Midbrain (tissue), 1 donor: ENCODE measurements around the gene PHC1.
A peak's percentile ranks its signal among the peaks of the same experiment; 100 is the strongest.
"Not testable (repeated sequence)": the region's sequence is repeated elsewhere in the genome, so short reads cannot be mapped to it uniquely, and the experiment has no call there.

Experiments used
- DNase-seq: peaks from one replicate; lab custom pipeline; 2025; lab: John Stamatoyannopoulos, UW

The PHC1 gene

DNA sequence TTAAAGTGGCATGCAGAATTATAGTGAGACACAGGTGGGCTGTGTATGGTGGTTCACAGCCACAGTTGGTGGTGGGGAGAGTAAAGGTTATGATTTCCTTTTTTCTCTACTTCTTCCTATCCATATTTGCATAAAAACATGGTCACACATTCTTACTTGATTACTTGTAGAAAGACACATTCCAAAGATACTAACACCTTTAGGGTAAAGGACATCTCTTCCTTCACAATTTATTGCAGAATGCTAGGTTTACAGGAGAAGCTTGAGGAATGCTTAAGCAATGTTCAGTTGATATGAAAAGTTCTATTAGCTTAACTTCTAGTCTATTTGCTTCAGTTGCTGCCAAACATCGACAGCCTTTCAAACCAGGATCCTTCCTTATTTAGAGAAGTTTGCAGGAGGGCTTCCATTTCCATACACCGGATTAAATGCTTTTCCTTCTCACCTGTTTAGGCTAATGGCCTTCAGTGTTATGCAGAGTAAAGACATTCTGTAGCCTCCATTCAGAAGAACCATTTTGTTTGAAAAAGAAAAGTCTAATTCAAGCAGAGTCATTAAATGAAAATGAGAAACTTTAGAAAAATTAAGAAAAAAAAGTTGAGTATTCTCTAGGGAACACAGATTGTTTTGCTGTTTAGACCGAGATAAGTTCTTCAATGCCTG lies 2.6 kb upstream of the PHC1 start:
- no peak for DNase-seq

DNA sequence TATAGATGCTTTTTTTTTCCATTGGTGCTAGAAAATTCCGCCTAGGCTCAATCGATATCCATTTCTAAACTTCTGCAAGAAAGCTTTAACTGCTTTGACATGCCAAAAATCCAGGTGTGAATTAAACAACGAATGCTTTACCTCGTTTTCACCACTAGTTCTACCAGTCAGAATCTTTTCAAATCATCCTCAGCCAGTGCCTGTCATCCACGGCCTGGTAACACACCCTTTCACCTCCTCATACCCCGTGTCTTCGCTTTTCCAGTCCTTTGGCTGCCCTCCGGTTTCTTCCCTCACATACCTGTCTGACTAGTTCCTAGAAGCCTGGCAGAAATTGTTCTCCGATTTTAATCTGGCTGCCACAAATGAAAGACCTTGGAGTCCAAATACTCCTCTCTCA lies 1.4 kb upstream of the PHC1 start:
- no peak for DNase-seq

DNA sequence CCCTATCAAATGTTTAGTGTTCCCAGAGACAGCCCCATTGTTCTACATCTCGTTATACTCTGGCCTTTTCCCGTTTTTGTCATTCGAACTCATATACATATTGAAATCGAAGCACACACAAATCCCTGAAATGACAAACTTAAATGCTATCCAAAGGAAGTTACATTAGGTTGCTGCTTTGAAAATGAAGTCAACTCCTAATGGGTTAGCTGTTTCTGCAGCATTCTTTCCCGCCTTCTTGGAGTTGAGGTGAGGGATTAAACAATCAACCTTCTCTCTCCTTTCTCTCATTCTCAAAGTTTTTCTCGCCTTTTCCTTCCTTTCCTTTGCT lies 642 bp upstream of the PHC1 start:
- no peak for DNase-seq

DNA sequence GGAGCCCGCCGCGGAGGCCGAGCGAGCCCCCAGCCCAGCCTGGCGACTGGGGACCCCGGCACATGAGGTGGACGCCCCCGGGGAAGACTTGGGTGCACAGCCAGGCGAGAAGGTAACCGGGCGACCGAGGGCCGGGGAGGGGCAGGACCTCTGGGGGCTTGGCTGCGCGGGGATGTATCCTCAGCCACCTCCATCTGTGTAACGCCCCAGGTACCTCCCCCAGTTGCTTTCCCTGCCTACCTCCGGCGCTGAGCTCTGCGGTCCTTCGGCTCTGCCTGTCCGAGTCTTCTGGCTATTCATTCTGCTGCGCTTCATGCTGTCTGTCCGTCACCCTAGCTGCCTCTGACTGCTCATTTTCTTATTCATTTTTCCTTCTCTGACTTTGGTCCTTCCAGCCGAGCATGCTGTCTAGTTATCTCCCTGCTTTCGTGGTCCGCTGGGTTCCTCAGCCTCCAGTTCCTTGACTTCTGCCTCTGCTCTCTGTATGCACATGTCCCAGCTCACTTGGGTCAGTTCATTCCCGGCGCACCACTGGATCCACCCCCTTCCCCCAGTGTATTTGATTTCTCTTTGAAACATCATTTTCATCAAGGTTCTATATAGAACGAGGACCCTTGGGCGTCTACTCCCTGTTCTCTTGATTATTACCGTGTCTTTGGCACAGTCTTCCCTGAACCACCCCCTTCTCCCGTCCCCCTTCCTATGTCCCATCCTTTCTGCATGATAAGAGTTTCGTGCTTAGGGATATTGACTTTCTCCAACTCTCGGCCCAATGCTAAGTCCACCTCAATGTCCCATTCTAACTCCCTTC lies 612 bp downstream of the PHC1 start:
- DNase-seq = peak; percentile 58

DNA sequence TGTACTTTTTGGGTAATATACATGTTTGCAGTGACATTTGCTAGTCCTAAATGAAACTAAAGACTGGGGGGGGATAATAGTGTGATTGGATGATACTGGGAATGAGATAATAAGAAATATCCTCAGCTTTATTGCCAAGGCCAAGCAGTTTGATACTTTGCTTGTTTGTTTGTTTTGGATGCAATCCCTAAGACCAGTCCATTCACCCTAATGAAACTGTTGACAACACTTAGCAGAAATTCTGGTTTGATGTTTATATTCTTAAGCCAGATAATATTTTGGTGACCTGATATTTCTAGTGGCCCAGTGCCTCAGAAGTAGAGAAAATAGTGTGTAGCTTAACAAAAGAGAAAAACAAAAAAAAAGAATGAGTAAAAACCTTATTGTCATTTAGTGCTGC lies 1.8 kb downstream of the PHC1 start:
- no peak for DNase-seq

DNA sequence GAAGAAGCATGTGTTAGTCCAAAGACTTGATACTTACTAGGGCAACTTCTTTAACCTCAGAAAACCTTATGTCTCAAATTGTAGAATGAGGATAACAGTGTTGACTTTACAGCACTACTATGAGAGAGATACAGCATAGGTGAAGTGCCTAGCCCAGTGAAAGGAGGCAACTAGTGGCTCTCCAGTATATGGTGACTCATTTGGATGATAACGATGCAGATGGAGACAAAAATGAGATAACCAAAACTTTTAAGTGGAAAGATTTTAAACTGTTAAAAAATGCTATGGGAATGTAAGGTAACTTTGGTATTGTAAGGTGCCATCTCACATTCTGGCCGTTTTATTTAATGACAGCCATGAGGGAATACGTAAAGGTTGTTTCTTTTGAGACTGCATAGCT lies 2.7 kb downstream of the PHC1 start:
- no peak for DNase-seq

DNA sequence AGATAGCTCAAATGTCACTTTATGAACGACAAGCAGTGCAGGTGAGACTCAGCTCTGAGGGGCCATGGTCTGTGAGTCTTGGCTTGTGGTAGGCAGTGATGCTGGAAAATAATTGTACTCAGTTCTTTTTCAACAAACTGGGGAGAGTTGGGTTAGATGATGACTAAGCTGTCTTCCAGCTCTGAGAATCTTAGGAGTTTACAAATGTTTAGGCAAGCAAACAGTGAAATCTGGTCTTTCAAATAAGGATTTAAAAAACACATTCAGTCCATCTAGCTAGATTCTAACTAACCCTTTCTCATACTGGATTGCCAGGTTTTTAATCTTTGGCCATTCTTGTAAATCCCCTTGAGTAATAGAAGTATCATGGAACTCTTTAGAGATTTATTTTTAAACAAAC lies 3.4 kb downstream of the PHC1 start:
- no peak for DNase-seq

DNA sequence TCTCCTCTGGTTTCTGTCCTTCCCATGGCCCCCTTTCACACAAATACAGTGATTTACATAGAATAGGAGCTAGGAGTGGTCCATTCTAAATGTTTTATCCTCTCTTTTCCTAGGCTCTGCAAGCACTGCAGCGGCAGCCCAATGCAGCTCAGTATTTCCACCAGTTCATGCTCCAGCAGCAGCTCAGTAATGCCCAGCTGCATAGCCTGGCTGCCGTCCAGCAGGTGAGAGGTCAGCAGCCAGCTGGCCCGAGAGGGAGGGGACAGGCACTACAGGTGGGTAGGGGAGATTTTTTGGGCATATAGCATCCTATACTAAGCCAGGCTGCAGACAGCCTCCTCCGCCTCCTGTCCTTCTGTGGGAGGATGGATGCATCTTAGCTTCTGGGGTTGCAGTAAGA lies 5.3 kb downstream of the PHC1 start:
- DNase-seq = not testable (repeated sequence)

DNA sequence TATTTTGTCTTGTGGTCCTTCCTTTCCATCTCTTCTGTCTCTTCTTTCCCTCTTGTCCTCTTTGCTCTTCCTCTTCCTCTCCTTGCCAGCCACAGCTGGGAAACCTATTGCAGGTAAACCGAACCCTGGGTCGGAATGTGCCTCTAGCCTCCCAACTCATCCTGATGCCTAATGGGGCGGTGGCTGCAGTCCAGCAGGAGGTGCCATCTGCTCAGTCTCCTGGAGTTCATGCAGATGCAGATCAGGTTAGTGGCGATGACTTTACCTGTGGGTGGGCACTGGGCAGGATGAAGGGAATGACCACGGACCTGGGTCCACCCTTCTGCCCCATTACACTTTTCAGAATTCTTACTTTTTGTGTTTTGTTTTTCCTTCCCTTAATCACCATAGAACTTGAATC lies 8.2 kb downstream of the PHC1 start:
- no peak for DNase-seq

DNA sequence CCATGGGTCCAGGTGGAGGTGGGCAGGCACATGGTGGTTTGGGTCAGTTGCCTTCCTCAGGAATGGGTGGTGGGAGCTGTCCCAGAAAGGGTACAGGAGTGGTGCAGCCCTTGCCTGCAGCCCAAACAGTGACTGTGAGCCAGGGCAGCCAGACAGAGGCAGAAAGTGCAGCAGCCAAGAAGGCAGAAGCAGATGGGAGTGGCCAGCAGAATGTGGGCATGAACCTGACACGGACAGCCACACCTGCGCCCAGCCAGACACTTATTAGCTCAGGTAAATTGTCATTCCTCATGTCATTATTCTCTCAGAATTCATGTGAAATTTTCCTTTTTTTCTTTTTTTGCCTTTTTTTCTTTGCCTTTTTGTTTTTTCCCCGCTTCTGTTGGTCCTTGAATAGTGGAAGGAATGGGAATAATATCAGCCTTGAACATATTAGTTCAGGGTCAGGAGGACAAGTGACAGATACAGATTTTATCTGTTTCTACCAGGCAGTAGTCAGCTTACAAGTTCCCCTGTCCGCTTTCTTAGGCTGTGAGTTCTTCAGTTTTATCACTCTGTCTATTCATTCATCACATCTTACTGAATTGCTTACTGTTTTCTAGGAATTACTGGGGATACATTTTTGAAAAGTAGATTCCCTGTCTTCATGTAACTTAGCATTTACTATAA lies 16.5 kb downstream of the PHC1 start:
- DNase-seq = not testable (repeated sequence)

DNA sequence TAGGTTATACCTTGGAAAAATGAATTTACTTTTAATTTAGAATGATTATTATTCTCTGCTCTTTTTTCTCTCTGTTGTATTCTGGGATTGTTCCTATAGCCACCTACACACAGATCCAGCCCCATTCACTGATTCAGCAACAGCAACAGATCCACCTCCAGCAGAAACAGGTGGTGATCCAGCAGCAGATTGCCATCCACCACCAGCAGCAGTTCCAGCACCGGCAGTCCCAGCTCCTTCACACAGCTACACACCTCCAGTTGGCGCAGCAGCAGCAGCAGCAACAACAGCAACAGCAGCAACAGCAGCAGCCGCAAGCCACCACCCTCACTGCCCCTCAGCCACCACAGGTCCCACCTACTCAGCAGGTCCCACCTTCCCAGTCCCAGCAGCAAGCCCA lies 18.2 kb downstream of the PHC1 start:
- not testable (repeated sequence) for DNase-seq

DNA sequence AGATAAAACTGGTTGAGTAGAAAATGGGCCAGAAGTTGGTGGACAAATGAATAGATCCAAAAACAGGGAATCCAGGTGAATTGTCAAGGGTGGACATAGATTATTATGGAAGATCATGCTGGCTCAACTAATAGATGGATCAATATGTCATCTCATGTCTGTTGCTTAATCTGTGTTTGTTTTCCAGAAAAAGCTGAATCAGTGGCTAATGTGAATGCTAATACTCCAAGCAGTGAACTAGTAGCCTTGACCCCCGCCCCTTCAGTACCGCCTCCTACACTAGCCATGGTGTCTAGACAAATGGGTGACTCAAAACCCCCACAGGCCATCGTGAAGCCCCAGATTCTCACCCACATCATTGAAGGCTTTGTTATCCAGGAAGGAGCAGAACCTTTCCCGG lies 19.8 kb downstream of the PHC1 start:
- DNase-seq = not testable (repeated sequence)

DNA sequence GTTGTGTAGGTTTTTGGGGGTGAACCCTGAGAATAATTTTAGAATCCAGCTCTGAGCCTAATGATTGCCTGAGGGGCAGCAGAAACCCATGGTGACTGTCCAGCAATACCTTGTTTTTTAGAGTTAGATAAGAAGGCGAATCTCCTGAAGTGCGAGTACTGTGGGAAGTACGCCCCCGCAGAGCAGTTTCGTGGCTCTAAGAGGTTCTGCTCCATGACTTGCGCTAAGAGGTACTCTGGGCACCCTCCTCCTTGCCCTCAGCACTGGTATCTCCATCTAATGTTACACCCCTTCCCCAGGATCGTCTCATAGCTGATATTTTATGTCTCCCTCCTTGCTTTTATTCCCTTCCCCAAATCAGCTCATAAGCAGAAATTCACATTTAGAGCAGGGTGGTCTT lies 22.4 kb downstream of the PHC1 start:
- no peak for DNase-seq

DNA sequence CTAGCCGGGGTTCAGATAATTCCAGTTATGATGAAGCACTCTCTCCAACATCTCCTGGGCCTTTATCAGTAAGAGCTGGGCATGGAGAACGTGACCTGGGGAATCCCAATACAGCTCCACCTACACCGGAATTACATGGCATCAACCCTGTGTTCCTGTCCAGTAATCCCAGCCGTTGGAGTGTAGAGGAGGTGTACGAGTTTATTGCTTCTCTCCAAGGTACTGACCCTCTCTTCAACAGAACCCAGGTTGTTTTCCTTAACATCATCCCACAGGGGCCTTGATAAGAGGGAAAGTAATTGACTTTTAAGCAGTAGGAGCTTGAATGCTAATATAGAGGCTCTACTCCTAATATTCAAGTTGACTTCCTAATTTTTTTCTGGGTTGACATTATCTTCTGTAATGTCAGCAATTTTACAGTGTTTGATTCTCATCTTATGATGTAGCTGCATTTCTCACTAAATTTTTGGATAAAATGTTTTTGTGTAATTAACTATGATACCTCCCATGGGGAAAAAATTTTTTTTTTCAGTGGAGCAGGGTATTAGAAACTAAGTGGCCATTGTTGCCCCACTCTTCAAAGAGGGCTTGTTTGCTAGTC lies 23.6 kb downstream of the PHC1 start:
- DNase-seq = not testable (repeated sequence)

DNA sequence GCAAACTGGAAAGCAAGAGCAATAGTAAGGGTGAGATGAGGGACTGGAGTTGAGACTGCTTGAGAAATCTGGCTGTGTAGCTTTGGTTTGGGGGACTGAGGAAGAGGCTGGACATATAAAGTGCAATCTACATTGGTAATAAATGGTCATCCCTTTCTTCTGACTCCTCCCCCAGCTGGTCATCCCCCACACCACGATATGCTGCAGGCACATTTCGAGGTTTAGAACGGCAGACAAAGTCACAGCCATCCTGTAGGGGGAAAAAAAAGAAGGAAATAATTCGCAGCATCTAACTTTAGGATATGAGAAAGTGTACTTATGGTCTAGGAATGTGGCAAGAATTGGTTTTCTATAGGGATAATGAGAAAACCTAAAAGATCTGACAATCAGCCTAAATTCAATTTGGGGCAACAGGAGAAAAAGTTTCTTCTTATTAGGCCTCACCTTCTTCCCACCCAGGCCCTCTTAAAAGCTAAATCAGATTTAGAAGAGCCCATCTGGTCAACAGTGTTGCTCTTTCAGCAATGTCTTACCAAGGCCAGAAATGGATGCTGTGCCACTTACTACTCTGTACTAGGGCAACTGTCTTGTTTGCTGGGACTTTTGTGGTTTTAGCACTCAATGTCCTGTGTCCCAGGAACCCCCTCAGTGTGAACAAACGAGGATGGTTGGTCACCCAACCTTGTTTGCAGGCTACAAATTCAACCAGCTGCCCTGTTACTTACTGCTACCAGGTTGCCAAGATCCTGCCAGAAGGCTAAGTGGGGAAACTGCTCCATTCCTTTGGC lies 27.6 kb downstream of the PHC1 start:
- no peak for DNase-seq

DNA sequence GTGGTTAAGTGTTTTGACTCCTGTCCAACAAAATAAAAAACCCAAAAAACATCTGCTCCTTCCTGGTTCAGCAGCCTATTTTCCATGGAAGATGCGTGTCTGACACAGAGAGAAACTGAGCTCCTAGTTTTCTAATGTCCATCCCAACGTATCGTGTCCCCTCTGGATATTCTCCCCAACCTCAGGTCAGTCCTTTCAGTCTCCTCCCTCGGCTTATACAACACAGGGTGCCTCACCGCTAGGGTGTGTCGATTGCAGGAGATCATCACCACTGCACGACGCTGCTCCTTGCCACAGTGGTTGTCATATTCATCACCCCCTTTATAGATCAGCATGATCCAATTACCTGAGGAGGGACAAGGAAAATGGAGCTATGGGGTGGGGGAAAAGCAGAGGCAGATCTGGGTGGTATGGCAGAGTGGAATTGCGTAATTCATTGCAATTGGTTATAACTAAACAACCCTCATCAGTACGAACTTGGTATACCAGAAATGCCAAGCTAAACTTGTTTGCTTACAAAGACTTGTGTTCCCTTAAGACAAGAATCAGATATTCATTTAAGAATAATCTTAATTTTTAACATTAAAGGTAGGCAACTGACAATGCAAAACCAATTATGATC lies 29.4 kb downstream of the PHC1 start:
- no peak for DNase-seq

DNA sequence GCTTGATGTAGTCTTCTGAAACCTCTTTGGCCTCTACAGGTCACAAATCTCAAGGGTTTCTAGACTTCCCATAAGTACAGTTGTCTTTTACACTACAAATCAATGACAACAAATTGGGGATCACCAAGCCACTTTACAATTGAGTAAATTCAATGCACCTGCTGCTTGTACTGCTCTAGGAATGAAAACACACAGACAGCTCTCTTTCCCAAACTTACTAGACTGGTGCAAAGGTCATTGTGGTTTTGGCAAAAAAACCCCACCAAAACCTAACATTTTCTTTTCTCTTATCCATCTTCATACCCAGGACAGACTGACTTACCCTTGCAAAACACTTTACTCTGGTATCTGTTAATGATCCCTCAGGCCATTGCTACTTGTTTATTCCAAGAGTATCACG lies 32.4 kb downstream of the PHC1 start:
- DNase-seq = no peak

DNA sequence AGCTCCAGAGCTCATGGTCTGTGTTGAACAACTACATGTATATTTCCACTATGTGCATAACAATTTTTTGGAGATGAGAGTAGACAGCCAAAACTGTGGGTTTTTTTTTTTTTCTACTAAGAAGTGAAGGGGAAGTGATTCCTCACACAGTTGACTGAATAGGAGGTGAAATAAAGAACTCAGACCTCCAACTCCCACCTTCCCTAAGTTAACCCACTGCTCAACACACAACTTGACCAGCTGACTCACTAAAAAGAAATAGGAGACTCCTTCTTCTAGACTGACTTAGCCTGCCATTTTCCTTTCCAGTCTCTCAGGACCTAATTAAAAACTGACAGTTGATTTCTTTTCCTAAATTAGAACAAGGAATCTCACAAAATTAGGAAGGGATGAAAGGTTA lies 33.4 kb downstream of the PHC1 start:
- no peak for DNase-seq

DNA sequence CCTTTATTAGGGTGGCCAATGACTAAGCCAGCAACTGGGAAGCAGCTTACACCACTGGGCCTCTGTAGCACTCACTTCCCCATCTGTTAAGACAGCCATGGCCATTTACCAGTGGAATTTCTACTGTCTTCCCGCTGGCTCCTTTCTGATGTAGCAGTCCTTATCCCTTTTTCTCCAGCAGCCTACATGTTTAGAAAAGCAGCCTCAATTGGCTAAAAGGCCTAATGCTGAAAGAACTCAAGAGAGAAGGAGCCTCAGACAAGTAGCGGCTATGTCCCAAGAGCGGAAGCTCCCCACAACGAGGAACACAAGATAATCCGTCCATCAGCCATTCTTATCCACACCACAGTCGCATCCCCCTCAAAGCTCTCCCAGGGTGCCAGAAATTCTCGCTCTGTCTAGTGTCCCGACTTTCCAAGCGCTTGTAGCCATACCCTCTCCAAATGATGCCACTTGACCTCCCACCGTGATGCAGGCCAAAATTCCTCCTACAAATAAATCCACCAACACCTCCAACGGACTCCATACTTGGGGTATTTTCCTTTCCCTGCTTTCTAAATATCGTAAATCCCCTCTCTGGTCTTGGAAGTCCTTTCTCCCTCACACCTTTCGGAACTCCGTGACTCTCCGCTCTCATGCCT lies 34.5 kb downstream of the PHC1 start:
- DNase-seq = no peak

DNA sequence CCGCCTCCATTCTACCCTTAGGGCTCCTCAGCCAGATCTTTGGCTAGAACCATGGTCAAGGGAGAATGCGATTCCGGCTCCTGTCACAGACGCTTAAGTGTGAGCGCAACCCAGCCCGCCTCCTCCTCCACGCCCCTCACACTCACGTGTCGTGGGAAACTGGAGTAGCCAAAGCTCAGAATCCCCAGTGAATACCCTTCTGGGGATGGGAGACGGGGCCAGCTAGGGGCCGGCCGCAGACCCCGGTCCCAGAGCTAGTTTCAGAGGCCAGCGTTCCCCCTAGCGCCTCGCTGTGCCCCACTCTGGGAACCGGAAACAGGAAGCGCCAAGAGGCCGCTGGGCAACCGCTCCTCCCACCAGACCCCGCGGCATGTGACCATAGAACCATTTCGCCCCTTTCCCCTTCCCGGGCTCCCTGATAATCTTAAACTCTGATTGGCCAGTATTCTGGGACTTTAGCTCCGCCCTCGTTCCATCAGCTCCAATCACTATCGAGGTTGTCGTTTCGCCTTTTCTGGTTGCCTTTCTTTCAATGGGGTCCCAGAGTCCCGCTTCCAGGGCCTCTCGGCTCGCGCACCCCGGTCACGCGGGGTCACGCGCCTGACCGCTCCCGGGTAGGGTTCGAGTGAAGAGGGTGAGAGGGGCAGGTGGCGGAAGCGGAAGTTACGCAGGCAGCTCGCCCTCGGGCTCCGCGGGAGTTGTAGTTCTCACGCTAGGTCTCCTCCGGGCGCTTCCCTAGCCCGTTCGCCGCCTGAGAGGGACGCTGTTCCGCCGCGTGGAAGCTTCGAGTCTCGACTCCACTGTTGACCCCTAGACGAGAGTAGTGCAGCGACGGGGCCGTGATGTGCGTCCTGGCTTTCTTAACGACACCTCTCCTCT lies 35.3 kb downstream of the PHC1 start, which contains the start of gene M6PR:
TSS of gene M6PR (minus strand) at position 304 of the 879 bp plus-strand sequence. CDS start 3,241 bp downstream, outside the sequence.
- DNase-seq = peak; percentile 98
